ENCODE data around the gene FGD5. TPM values are rescaled to one million over a fixed set of nuclear protein-coding genes. Genes with fewer than 3 reads are reported as not detected.
A peak's percentile ranks its signal among the peaks of the same experiment; 100 is the strongest.

Gene FGD5
- total RNA-seq, 4 donors from 2014 or later = 3.8 to 10.2 (median 7.6) TPM

- no peak for DNase-seq (ENCODE audit: low spot score in 2 of 2)
- intact Hi-C loops (cut with DNase I; ENCODE audit: low total_unique reads) = no loop called here
- WGBS, 2 donors = 68 to 73% methylated on average over 14 of the region's 14 CpGs
- H3K4me3 ChIP-seq (ENCODE audit: low read depth, poor library complexity, severe bottlenecking) = no peak overlapping the region
- TF ChIP-seq CTCF (IDR thresholded peaks at IDR 0.05) (no peak), POLR2A (IDR thresholded peaks at IDR 0.05) (no peak)
Observed at GRCh38 chr3:14832975-14833722, 14.4 kb downstream of the FGD5 start.

DNA sequence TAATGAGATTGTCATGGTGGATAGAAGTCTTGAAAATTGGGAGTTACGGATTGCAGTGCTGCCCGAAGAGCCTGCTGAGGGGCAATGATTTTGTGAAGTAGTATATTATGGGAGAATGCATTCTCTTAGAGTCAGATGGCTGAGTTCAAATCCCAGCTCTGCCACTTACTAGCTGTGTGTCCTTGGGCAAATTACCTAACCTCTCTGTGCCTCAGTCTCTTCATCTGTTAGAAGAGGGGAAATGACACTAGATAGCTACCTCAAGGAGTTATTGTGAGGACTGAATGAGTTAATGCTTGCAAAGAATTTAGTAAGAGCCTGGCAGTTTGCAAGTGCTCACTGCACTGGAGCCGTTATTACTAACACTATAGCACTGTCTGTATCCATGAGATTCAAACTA is 15.4 kb downstream of the FGD5 start:
- TF ChIP-seq CTCF (IDR thresholded peaks at IDR 0.05) (no peak), POLR2A (IDR thresholded peaks at IDR 0.05) (no peak)
- 80 to 88% methylated on average over 3 of the region's 3 CpGs for WGBS, 2 donors
- intact Hi-C loops (cut with DNase I; ENCODE audit: low total_unique reads) = no loop called here
- no peak overlapping the region for H3K4me3 ChIP-seq (ENCODE audit: low read depth, poor library complexity, severe bottlenecking)
- no peak for DNase-seq (ENCODE audit: low spot score in 2 of 2)

GRCh38 chr3:14834807-14835466 is 16.2 kb downstream of the FGD5 start:
- TF ChIP-seq POLR2A (IDR thresholded peaks at IDR 0.05) (no peak), CTCF (IDR thresholded peaks at IDR 0.05) (no peak)
- intact Hi-C loops (cut with DNase I; ENCODE audit: low total_unique reads) = no loop called here
- WGBS, 2 donors = 93% methylated on average over 15 of the region's 15 CpGs
- DNase-seq (ENCODE audit: low spot score in 2 of 2) = no peak
- H3K4me3 ChIP-seq (ENCODE audit: low read depth, poor library complexity, severe bottlenecking) = no peak overlapping the region

DNA sequence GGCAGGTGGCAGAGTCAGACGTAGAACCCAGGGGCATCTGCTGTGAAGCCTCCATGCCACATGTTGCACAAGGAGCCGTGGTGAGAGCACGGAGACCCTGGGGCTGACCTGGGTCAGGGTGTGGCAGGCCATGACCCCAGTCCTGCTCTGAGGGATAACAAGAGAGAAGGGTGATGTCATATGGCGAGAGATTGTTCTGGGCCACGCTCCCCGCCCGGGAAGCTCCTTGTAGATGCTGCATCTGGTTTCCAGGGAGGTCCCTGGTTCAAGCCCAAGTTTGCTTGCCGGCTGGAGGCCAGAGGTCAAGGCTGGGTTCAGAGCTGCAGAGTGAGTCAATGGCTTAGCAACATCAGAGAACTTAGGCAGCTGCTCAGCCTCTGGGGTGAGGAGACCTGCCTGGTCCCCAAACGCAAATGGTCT is 17.3 kb downstream of the FGD5 start:
- DNase-seq (ENCODE audit: low spot score in 2 of 2) = peak in 1 of 2 donors; percentile 52
- TF ChIP-seq POLR2A (IDR thresholded peaks at IDR 0.05) (no peak), CTCF (IDR thresholded peaks at IDR 0.05) (no peak)
- 43 to 76% methylated on average over 7 to 9 of the region's 9 CpGs for WGBS, 2 donors
- intact Hi-C loops (cut with DNase I; ENCODE audit: low total_unique reads) = no loop called here
- no peak overlapping the region for H3K4me3 ChIP-seq (ENCODE audit: low read depth, poor library complexity, severe bottlenecking)

- WGBS, 2 donors = 57 to 63% methylated on average over 15 of the region's 15 CpGs
- H3K4me3 ChIP-seq (ENCODE audit: low read depth, poor library complexity, severe bottlenecking) = no peak overlapping the region
- no peak for DNase-seq (ENCODE audit: low spot score in 2 of 2)
- TF ChIP-seq POLR2A (IDR thresholded peaks at IDR 0.05) (no peak), CTCF (IDR thresholded peaks at IDR 0.05) (no peak)
- intact Hi-C loops (cut with DNase I; ENCODE audit: low total_unique reads) = no loop called here
Observed at GRCh38 chr3:14837186-14837877, 18.6 kb downstream of the FGD5 start.
